ENCODE data around the gene ITLN1.
"Not testable (repeated sequence)": the region's sequence is repeated elsewhere in the genome, so short reads cannot be mapped to it uniquely, and the experiment has no call there.

- not testable (repeated sequence) for TF ChIP-seq CTCF, POLR2A (IDR thresholded peaks at IDR 0.05)
Observed at GRCh38 chr1:160894368-160895135, 9.6 kb upstream of the ITLN1 start.

Data from uterus (tissue), 2 donors.